Panc1 (cell line): ENCODE measurements around the gene GGPS1. TPM values are rescaled to one million over a fixed set of nuclear protein-coding genes. Genes with fewer than 3 reads are reported as not detected.
"Not testable (repeated sequence)": the region's sequence is repeated elsewhere in the genome, so short reads cannot be mapped to it uniquely, and the experiment has no call there.

ENCODE experiments used
- ATAC-seq: fragments of 200-7000 bp; cut with Tn5 transposase; 2 replicates; pipeline ENCODE4 v1.9.1; 2020; ENCODE audit warnings: mild to moderate bottlenecking, moderate library complexity
- BruUV-seq: library from RNA; stranded (reverse); fragments of 400-500 nt; replicated peaks from 2 replicates; lab custom pipeline; 2021; lab: Mats Ljungman, UMichigan
- CTCF ChIA-PET: fragments of 300-600 bp; sonication (Branson Sonifier 250); formaldehyde crosslinking; loops from one replicate; lab custom pipeline; 2022; ENCODE audit warnings: antibody characterized with exemption; lab: Charles Lee
- POLR2A ChIA-PET: fragments of 300-600 bp; sonication (Branson Sonifier 250); formaldehyde crosslinking; loops from one replicate; lab custom pipeline; 2022; ENCODE audit warnings: antibody characterized with exemption; lab: Charles Lee
- DNase-seq: peaks from one replicate; pipeline ENCODE4 v3.0.0-alpha.2; 2010; ENCODE audit warnings: low read depth, low spot score
- H3K27ac ChIP-seq: 2 replicates; pipeline ENCODE4 v1.5.1; 2011; ENCODE audit warnings: mild to moderate bottlenecking, low read length, inconsistent platforms
- H3K27me3 ChIP-seq: fragments of 200-500 bp; sonication (Bioruptor generic); 2 replicates; pipeline ENCODE4 v1.6.0; 2014; ENCODE audit warnings: low read length, inconsistent platforms; ENCODE audit not compliant: control insufficient read depth, insufficient read depth
- H3K36me3 ChIP-seq: fragments of 200-500 bp; sonication (Bioruptor generic); 2 replicates; pipeline ENCODE4 v1.5.1; 2014; ENCODE audit warnings: inconsistent platforms, mild to moderate bottlenecking, low read length, moderate library complexity; ENCODE audit not compliant: control insufficient read depth, insufficient read depth
- H3K4me1 ChIP-seq: 2 replicates; pipeline ENCODE4 v1.5.1; 2011; ENCODE audit warnings: inconsistent platforms, mild to moderate bottlenecking, low read length, moderate library complexity; ENCODE audit not compliant: control insufficient read depth, insufficient read depth
- H3K4me3 ChIP-seq, 2 experiments: 2 replicates each; pipeline ENCODE4 v1.5.1; 2011 to 2012; ENCODE audit warnings: low read depth in 2 of 2, low read length in 2 of 2, mild to moderate bottlenecking in 2 of 2, inconsistent platforms in 1 of 2, moderate library complexity in 1 of 2
- H3K9me3 ChIP-seq: fragments of 200-500 bp; sonication (Bioruptor generic); 2 replicates; pipeline ENCODE4 v1.5.1; 2014; ENCODE audit warnings: low read depth, mild to moderate bottlenecking, inconsistent platforms, low read length, moderate library complexity; ENCODE audit not compliant: control insufficient read depth, insufficient read depth
- POLR2AphosphoS5 ChIP-seq: IDR thresholded peaks from 2 replicates; pipeline ENCODE4 v1.6.1; 2012; ENCODE audit warnings: mild to moderate bottlenecking, low read depth, low read length, moderate library complexity
- REST ChIP-seq, 2 experiments: IDR thresholded peaks; 2 replicates each; pipeline ENCODE4 v1.6.1; 2011 to 2012; ENCODE audit warnings: low read depth in 2 of 2, control low read depth in 1 of 2, low read length in 1 of 2, mild to moderate bottlenecking in 1 of 2, moderate library complexity in 1 of 2; ENCODE audit not compliant: insufficient read depth in 1 of 2
- SIN3A ChIP-seq: IDR thresholded peaks from 2 replicates; pipeline ENCODE4 v1.6.1; 2012; ENCODE audit warnings: low read depth, mild to moderate bottlenecking, low read length, moderate library complexity, borderline replicate concordance; ENCODE audit not compliant: insufficient read depth
- TCF7L2 ChIP-seq: IDR thresholded peaks from 2 replicates; pipeline ENCODE4 v1.6.1; 2011; ENCODE audit warnings: mild to moderate bottlenecking, low read depth, low read length, inconsistent platforms
- in situ Hi-C: cut with HindIII; loops from 2 replicates; pipeline ENCODE4 v1.10.0; 2016; ENCODE audit warnings: low sequenced_read_pairs, low pct_unique_long_range_greater_than_20kb
- intact Hi-C: fragments of 100-400 bp; cut with micrococcal nuclease; formaldehyde crosslinking; loops from one replicate; pipeline ENCODE4 v1.10.0; 2022; ENCODE audit not compliant: unreplicated experiment
- total RNA-seq: library from RNA; stranded (reverse); gene quantifications from one replicate; pipeline ENCODE4 v1.2.1, GENCODE V29; 2021; ENCODE audit not compliant: unreplicated experiment
- TF ChIP-seq, protein P1 (sequence below): fragments of 450-650 bp; IDR thresholded peaks from 2 replicates; pipeline ENCODE4 v1.5.1; 2017; ENCODE audit warnings: mild to moderate bottlenecking

GGPS1 gene
- total RNA-seq, 1 experiment from 2014 or later = 60.6 TPM

GRCh38 chr1:235375919-235376605 is 47.7 kb downstream of the GGPS1 start:
- in situ Hi-C loops = no loop called here
- TSS peak; percentile 31 for BruUV-seq
- Histone ChIP-seq H3K4me1 (peaks cover 2% of the 10 kb centered on the region; the same call in 1 of the 2 replicates), H3K4me3 (no peak overlapping the region), H3K9me3 (no peaks in the 10 kb centered on the region), H3K27ac (peak overlapping the region; percentile 49), H3K27me3 (no peaks in the 10 kb centered on the region), H3K36me3 (peaks cover 8% of the 10 kb centered on the region)
- CTCF ChIA-PET = no interaction called here
- no peak for DNase-seq
- intact Hi-C loops = no loop called here
- TF ChIP-seq, protein P1, sequence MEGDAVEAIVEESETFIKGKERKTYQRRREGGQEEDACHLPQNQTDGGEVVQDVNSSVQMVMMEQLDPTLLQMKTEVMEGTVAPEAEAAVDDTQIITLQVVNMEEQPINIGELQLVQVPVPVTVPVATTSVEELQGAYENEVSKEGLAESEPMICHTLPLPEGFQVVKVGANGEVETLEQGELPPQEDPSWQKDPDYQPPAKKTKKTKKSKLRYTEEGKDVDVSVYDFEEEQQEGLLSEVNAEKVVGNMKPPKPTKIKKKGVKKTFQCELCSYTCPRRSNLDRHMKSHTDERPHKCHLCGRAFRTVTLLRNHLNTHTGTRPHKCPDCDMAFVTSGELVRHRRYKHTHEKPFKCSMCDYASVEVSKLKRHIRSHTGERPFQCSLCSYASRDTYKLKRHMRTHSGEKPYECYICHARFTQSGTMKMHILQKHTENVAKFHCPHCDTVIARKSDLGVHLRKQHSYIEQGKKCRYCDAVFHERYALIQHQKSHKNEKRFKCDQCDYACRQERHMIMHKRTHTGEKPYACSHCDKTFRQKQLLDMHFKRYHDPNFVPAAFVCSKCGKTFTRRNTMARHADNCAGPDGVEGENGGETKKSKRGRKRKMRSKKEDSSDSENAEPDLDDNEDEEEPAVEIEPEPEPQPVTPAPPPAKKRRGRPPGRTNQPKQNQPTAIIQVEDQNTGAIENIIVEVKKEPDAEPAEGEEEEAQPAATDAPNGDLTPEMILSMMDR = no peak
- TF ChIP-seq REST (IDR thresholded peaks at IDR 0.05; ENCODE audit: insufficient read depth in 1 of 2, low read depth in 2 of 2, low read length in 1 of 2) (no peak), POLR2AphosphoS5 (no peak), TCF7L2 (no peak), SIN3A (no peak)
- no peak for ATAC-seq
- POLR2A ChIA-PET = no interaction called here

DNA sequence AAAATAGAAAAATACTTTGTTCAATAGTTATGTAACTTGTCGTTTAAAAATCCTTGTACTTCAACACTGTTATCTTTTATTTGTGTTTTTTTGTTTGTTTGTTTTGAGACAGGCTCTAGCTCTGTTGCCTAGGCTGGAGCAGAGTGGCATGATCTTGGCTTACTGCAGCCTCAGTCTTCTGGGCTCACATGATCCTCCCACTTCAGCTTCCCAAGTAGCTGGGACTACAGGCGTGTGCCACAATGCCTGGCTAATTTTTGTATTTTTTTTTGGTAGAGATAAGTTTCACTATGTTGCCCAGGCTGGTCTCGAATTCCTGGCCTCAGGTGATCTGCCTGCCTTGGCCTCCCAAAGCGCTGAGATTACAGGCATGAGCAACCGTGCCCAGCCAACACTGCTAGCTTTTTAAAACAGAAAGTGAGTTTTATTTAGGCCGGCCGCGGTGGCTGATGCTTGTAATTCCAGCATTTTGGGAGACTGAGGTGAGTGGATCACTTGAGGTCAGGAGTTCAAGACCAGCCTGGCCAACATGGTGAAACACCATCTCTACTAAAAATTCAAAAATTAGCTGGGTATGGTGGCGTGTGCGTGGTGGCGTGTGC is 49.9 kb downstream of the GGPS1 start:
- H3K9me3 ChIP-seq, H3K36me3 ChIP-seq, CTCF ChIA-PET, H3K4me3 ChIP-seq, H3K4me1 ChIP-seq, POLR2A ChIA-PET, in situ Hi-C loops, BruUV-seq, intact Hi-C loops, H3K27ac ChIP-seq, DNase-seq, H3K27me3 ChIP-seq, ATAC-seq: not testable (repeated sequence)

DNA sequence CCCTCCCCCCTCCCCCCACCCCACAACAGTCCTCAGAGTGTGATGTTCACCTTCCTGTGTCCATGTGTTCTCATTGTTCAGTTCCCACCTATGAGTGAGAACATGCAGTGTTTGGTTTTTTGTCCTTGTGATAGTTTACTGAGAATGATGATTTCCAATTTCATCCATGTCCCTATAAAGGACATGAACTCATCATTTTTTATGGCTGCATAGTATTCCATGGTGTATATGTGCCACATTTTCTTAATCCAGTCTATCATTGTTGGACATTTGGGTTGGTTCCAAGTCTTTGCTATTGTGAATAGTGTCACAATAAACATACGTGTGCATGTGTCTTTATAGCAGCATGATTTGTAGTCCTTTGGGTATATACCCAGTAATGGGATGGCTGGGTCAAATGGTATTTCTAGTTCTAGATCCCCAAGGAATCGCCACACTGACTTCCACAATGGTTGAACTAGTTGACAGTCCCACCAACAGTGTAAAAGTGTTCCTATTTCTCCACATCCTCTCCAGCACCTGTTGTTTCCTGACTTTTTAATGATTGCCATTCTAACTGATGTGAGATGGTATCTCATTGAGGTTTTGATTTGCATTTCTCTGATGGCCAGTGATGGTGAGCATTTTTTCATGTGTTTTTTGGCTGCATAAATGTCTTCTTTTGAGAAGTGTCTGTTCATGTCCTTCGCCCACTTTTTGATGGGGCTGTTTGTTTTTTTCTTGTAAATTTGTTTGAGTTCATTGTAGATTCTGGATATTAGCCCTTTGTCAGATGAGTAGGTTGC is 53.8 kb downstream of the GGPS1 start:
- intact Hi-C loops, DNase-seq, H3K27ac ChIP-seq, H3K4me1 ChIP-seq, BruUV-seq, CTCF ChIA-PET, H3K4me3 ChIP-seq, POLR2A ChIA-PET, H3K27me3 ChIP-seq, in situ Hi-C loops, H3K9me3 ChIP-seq, ATAC-seq, H3K36me3 ChIP-seq: not testable (repeated sequence)

- H3K27ac ChIP-seq, POLR2A ChIA-PET: not testable (repeated sequence)
These were observed 57.3 kb downstream of the GGPS1 start for GRCh38 chr1:235385633-235386032.

More at GRCh38 chr1:235385633-235386032, 57.3 kb downstream of the GGPS1 start:
- H3K4me1 ChIP-seq, intact Hi-C loops, in situ Hi-C loops, DNase-seq, H3K36me3 ChIP-seq, H3K9me3 ChIP-seq, H3K4me3 ChIP-seq, H3K27me3 ChIP-seq, ATAC-seq, CTCF ChIA-PET, BruUV-seq: not testable (repeated sequence)
